Right ventricle myocardium inferior (tissue), 1 donor: ENCODE results near the gene ACSBG1. TPM values are rescaled to one million over a fixed set of nuclear protein-coding genes. Genes with fewer than 3 reads are reported as not detected.

Source experiments
- ATAC-seq: fragments of 200-7000 bp; cut with Tn5 transposase; one replicate; pipeline ENCODE4 v1.9.1; 2020; ENCODE audit warnings: mild to moderate bottlenecking, moderate library complexity
- DNase-seq: peaks from one replicate; pipeline ENCODE4 v3.0.0; 2021; ENCODE audit errors: missing footprints
- intact Hi-C: fragments of 100-400 bp; cut with DNase I; formaldehyde crosslinking; loops from one replicate; pipeline ENCODE4 v1.11.0; 2022
- total RNA-seq: library from RNA; stranded (reverse); fragmentation: NEBNext Ultra II Directional; extraction: Animal tissue kit (Norgen Biotek cat#: 25700); gene quantifications from one replicate; pipeline ENCODE4 v1.2.1, GENCODE V29; 2021
- donor health status: DM: no; HTN: yes; CAD: no; lungs with severe emphysema.

Gene ACSBG1
- total RNA-seq, 1 donor from 2014 or later: 0.14 TPM

DNA sequence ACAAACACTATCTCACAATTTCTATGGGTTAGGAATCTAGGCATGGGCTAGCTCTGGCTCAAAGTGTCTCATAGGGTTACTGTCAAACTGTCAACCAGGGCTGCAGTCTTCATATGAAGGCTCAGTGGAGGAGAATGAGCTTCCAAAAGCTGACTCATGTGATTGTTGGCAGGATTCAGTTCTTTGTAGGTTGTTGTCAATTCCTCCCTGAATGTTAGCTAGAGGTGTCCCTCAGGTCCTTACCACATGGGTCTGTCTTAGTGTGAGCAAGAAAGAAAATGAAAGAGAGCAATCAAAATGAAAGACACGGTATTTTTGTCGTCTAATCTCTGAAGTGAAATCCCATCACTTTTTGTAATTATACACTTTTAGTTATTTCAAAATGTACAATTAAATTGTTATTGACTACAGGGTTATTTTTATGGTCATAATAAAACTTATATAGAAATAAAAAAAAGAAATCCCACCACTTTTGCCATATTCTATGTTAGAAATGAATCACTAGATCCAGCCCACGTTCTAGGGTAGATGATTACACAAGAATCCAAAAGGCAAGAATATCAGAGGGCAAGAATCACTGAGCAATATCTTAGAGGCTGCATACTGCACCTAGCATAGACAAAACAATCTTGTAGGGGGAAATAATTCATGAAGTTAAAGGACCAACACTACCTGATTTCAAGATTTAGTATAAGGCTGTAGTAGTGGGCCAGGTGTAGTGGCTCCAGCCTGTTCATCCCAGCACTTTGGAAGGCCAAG, 8.4 kb downstream of the ACSBG1 start:
- ATAC-seq (no peak), DNase-seq (no peak)
- intact Hi-C loops: no loop called here

DNA sequence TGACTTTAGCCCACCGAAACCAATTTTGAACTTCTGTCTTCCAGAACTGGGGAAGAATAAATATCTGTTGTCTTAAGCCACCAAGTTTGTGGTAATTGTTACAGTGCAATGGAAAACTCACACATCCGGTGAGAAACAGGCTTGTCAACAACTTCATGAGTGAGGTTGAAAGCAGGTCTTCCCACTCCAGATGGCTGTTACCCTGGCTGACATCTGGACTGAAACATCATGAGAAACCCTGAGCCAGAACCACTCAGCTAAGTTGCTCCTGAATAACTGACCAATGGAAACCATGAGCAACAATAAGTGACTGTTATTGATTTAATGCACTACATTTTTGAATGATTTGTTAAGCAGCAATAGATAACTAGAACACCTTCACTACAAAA, 10.3 kb downstream of the ACSBG1 start:
- no peak for DNase-seq
- intact Hi-C loops: no loop called here
- peak; percentile 74 for ATAC-seq

DNA sequence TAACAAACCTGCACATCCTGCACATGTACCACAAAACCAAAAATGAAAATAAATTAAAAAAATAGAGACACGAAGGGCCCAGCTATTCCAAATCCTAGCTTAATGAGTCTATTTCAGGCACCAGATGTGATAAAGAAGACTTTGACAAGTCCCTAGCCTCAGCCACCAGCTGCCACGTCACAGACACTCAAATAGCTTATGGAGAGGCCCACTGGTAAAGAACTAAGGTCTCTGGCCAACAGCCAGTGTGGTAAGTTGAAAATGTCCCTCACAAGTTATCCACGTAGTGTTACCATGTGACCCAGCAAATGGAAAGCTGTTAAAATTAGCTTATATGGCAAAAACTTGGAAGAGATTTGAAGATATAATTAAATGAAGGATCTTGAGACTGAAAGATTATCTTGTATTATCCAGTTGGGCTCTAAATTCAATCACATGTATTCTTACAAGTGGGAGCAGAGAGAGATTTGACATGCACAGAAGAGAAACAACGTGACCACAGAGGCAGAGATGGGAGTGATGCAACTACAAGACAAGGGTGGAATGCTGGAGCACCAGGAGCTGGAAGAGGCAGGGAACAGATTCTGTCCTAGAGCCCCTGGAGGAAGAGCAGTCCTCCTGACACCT, 10.9 kb downstream of the ACSBG1 start:
- DNase-seq: no peak
- ATAC-seq: peak; percentile 86
- intact Hi-C loops: loop anchor here (2.0 kb wide), 1 partner anchor 21 kb away; no protein-coding TSS in a partner anchor

DNA sequence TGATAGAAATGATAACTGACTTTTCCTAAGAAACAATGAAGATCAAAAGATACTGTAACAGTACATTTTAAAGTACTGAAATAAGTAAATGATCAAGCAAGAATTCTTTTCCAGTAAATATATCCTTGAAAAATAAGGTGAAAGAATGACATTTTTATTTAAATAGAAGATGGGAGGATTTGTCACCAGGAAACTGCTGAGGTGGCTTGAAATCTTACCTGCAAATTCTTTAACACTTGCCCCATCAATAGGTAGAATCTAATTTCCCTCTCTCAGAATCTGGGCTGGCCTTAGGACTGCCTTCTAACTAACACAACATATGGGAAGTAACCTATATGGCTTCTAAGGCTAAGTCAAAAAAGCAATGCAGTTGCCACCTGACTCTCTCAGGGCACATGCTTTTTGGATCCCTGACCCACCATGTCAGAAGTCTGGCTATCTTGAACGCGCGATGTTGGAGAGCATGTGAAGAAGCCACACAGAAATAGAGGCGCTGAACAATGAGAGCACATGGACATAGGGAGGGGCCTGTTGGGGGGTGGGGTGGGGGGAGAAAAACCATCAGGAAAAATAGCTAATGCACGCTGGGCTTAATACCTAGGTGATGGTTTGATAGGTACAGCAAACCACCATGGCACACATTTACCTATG, 11.5 kb downstream of the ACSBG1 start:
- intact Hi-C loops: loop anchor here (2.0 kb wide), 1 partner anchor 20 kb away; no protein-coding TSS in a partner anchor
- peak; percentile 74 for ATAC-seq
- no peak for DNase-seq

DNA sequence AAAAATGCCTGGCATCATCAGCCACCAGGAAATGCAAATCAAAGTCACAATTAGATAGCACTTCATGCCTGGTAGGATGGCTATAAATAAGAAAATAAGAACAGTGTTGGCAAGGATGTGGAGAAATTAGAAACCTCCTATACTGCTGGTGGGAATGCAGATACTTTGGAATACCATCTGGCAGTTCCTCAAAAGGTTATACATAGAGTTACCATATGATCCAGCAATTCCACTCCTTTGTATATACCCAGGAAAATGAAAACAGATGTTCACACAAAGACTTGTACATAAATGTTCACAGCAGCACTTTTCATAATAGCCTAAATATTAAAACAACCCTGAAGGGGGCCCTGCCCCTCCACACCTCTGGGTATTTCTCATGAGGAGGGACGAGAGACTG, 13.7 kb downstream of the ACSBG1 start:
- ATAC-seq (no peak), DNase-seq (no peak)
- intact Hi-C loops: no loop called here

DNA sequence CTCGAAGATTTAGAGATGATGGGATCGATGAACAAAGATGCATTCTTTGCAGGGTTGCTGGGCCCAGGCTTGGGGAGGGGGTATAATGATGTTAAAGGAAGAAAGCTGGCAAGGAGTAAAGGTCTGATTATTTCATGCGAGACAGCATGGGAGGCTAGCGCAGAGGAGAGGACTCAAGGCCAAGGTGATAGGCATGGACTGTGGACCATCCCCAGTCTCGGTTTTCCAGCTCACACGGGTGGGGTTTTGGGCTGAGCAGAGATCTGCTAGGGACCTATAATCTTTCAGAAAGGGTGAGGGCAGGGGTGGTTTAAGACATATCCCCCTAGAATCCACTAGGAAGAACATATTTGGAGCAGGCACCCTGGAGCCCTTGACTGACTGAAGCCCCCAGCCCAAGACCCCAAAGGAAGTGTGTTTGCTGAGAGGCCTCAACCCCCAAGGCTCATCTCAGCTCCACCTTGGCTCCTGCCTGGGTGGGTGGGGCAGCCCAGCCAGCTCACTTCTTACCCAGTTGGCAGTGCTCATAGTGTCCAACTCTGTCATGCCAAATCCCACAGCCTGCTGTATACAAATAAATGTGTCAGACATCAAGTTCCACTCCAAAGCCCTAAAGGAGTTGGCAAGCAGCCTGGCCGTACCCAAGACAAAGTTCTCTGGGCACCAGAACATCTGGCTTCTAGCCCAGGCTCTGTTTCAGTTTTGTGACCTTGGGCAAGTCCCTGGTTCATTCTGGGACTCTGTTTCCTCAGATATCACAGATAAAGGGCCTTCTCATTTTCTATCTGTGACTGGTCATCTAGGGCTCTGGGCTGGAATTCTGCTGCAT, 17.9 kb downstream of the ACSBG1 start:
- intact Hi-C loops: no loop called here
- DNase-seq (peak; percentile 78), ATAC-seq (peak; percentile 87)

DNA sequence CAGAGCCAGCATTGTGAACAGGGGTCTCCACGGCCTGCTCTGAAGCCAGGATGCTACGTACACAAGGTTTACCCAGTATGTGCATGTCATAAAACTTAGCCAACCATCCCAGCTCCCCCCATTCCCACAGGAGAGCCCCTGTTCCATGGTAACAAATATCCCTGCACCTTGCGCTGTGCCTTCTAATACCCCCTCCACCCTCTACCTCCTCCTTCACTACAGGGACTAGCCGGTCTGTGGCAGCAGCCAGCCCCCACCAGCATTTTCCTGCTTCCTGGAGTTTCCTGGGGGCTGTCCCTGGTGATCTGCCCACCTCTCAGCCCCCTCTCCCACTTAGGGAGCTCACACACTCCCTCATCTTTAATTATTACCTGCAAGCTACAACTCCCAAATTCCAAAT, 20.4 kb downstream of the ACSBG1 start:
- DNase-seq (no peak), ATAC-seq (no peak)
- intact Hi-C loops: no loop called here

DNA sequence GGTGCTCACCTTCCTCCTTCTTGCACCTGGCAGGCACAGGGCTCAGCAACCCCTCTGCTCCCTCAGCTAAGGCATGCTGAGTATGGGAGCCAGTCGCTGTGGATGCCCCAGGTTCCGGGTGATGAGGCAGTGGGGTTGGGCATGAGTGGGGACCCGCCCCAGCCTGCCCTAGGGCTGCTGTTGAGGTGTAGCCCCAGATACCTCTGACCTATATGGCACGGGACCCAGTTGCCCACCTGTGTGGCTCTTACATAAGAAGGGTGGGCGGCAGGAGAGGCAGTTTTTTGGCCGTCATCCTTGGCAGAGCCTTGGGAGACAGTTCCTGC, 21.0 kb downstream of the ACSBG1 start:
- DNase-seq (no peak), ATAC-seq (no peak)
- intact Hi-C loops: no loop called here

DNA sequence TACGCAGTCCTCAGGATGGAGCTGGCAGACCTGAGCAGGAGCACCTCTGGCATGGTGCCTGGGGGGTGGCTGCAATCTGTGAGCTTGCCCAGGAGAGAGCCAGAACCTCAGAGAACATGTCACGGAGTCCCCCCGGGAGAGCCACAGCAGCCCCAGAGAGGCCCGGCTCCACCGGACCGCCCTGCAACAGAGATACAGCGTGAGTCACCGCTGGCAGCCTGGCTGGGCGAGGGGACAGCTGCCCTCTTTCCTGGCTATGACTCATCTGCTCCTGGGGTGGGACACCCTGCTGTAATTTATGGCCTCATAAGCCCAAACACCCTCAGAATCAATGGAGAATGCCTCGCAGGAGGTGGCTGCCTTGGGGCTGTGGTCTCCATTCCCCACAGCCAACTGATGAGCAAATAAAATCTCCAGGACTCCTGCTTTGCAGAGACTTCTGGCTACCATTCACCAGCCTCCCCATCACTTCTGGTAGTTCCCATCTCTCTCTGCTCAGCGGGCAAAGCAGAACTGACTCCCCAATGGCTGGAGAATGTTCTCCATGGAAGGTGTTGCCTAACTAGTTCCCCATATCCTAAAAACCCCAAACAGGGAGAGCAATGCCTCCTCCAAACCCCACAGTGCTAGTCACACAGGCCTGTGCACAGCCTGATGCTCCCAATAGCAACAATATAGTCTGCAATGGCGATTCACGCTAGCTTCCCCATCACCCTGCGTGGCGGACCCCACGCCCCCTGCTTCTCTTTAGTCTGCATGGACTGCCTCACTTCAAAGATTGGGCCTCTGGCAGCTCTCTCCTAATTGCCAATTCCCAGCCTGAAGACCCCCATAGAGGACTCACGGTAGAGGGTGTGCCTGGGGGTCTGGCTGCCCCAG, 21.6 kb downstream of the ACSBG1 start:
- intact Hi-C loops: no loop called here
- ATAC-seq: peak; percentile 26
- DNase-seq: no peak

DNA sequence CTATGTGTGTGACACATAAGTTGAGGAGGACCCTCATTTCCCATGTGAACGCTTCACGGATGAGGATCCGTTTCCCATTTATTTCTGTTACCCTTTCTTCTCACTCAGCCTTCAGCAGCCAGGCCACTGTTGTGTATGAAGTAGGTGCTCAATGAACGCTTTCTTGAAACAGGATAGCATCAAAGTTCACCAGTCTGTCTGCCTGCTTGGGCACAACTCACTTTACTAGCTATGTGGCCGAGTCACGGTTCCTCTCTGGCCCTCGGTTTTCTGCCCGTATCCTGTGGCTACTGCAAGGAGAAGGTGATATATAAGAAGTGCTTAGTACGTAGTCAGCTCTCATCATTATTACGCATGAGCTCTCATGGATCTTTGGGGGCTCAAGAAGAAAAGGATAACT, 22.4 kb downstream of the ACSBG1 start:
- intact Hi-C loops: no loop called here
- ATAC-seq (no peak), DNase-seq (no peak)

DNA sequence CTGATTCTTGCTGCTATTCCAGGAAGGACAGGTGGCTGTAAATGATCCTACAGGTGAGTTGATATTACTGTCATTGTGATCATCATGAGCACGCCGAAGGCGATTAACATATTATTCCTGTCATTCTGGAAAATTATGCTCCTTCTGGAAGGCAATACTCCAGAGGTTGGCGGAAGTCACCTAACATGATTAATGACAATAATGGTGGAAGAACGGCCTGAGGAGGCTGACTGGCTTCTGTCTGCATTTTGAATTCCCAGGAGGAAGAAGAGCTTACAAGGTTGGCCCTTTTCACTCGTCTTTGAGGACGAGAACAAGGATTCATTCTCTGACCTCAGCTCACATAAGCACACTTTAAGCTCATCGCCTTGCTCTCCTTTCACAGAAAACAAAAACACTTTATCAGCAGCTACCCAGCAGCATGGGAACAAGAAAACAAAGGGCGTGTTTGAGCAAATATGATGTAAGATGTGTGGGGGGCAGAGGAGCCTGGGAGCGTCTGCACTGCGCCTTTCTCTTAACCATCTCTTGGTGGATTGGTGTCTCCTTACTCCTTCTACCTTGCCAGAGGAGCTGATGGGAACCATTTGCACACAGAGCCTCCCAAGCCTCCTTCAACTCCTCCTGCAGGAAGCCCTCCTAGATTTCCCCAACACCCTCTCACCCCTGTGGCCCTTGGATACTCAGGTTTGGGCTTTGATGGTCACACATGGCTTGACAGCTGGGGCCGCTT, 23.0 kb downstream of the ACSBG1 start:
- ATAC-seq (no peak), DNase-seq (no peak)
- intact Hi-C loops: no loop called here

DNA sequence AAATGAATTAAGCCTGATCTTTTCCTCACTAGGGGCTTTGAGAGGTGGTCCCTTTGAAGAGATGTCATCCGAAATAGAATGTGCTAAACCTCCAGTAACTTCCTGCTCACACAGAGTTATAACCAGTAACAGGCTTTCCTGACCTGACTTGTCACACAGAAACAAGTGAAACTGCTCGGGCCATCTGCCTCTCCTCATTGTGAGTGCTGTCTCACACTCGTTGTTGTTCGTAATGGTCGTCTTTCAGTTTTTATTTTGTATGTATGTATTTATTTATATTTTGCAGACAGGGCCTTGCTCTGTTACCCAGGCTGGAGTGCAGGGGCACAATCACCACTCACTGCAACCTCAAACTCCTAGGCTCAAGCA, 24.0 kb downstream of the ACSBG1 start:
- ATAC-seq (no peak), DNase-seq (no peak)
- intact Hi-C loops: no loop called here

DNA sequence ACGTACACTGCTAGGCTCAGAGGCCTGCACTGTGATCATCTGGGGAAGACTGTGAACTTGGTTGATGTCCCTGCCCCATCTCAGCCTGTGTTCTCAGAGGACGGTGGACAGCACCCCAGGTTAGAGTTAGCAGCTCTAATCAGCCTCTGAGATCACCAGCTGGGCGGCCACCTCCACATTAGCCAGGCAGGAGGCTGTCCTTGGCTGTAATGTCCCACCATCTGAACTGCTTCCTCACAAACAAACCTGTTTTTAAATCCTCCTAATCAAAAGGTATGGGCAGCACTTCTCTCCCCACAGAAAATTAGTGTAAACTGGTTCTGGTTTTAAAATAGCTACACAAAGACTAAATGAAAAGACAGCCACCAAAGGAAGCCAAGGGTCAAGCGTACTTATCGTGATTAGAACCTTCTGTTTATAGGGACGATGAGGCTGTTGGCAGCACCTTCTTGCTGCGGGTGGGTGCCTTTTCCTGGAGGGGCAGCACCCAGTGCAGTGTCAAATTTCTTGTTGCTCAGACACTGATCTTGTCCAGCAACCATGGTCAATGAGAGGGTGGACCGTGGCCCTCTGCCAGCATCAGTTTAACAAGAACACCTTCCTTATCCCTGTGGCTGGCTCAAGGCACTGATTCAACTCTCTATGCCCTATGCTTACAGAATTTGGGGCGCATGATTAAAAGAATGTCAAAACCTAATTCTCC, 24.6 kb downstream of the ACSBG1 start:
- intact Hi-C loops: no loop called here
- DNase-seq (no peak), ATAC-seq (no peak)

DNA sequence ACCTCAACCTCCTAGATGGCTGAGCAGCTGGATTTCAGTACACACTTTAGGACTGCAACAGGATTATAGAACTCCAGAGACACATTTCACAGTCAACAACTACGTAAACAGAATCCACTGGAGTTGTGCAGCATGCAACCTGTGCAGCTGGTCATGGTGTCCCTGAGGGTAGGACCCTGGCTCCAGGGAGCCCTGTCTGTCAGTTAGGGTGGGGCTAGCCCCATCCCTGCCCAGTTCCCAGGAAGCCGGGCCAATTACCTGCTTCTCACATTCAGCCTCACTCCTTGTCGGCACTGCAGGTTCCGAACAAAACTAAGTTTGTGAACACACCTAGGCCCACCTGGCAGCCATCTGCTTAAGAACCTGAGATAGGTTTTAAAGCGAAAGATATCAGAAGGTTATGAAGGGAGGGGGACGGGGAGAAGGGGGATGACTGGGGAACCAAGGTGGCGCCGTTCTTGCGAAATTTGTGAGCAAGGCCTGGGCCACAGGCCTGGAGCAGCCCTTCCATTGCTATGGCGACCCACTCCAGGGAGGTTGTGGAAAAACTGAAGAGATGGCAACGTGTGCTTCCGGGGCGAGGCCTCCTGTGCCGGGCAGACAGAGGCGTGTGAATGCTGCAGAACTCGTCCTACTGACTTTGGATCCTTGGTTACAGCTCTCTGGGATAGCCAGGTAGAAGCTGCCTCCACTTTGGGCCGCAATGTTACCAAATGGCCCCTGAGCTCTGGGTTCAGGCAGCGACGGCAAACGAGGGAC, 25.3 kb downstream of the ACSBG1 start:
- ATAC-seq: no peak
- DNase-seq: no peak
- intact Hi-C loops: no loop called here

DNA sequence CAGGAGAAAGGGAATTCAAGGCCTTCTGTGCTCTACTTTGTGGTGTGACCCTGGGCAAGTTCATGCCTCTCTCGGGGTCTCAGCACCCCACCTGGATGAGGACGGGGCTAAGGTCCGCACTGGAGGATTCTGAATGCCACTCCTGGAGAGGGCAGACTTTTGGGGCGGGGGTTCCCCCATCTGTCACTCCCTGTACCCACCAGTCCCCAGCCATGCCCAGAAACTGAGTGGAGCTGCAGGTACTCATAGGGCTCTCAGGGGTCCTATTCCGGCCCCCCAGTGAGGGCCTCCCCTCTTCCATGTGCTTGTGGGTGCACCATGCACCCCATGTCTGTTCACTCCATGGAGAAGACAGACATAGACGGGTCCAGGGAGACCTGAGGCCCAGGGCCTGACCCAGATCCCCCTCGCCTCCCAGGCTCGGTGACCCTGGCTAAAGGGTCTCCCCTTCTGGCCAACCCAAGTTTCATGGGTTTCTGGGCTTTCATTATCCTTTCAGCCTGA, 26.0 kb downstream of the ACSBG1 start:
- intact Hi-C loops: no loop called here
- ATAC-seq (no peak), DNase-seq (no peak)

DNA sequence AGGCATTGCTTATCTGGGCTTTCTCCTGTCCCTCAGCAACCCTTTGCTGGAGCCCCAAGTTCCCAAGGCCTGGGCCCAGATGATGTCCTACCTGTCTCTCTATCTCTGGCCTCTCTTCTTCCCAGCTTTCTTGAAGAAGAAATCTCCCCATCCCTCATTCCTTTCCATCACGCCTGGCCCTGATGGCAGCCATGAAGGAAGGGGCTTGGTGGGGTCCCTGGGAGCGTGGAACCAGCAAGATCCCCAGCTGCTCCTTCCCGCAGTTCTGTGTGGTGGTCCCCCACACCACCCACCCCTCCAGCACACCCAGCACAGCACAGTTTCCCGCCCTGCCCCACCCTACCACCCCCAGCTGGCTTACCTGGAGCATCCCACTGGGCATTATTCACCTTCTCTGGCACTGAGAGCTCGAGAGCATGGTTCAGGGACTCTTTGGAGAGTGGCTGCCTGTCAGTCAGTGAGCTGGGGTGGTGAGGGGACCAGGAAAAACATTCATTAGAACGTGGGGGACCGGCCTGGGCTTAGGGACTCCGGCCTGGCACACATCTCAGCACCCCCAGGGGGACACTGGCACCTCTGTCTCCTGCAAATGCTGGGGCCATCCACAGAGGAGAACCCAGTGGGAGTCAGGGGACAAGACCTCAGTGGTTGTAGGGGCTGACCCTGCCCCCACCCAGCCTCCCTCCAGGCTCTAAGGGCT, 26.6 kb downstream of the ACSBG1 start:
- ATAC-seq (no peak), DNase-seq (no peak)
- intact Hi-C loops: no loop called here
